OCI-LY7 (cell line): ENCODE measurements around the gene KCNQ1OT1.

Experiments used
- EZH2phosphoT487 ChIP-seq: fragments of 200-600 bp; sonication (generic); IDR thresholded peaks from 2 replicates; pipeline ENCODE4 v1.6.1; 2018; ENCODE audit warnings: low read depth, borderline replicate concordance, mild to moderate bottlenecking, mixed run types, antibody characterized with exemption, low read length, moderate library complexity, mixed read lengths
- TF ChIP-seq, protein P1 (sequence below): fragments of 200-600 bp; sonication (generic); conservative IDR thresholded peaks from 2 replicates; pipeline ENCODE4 v1.5.1; 2014; ENCODE audit warnings: mild to moderate bottlenecking, antibody characterized with exemption, low read length, moderate library complexity, mixed read lengths

GRCh38 chr11:2708757-2709281 lies 9.0 kb upstream of the KCNQ1OT1 start:
- TF ChIP-seq, protein P1, sequence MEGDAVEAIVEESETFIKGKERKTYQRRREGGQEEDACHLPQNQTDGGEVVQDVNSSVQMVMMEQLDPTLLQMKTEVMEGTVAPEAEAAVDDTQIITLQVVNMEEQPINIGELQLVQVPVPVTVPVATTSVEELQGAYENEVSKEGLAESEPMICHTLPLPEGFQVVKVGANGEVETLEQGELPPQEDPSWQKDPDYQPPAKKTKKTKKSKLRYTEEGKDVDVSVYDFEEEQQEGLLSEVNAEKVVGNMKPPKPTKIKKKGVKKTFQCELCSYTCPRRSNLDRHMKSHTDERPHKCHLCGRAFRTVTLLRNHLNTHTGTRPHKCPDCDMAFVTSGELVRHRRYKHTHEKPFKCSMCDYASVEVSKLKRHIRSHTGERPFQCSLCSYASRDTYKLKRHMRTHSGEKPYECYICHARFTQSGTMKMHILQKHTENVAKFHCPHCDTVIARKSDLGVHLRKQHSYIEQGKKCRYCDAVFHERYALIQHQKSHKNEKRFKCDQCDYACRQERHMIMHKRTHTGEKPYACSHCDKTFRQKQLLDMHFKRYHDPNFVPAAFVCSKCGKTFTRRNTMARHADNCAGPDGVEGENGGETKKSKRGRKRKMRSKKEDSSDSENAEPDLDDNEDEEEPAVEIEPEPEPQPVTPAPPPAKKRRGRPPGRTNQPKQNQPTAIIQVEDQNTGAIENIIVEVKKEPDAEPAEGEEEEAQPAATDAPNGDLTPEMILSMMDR = no peak
- TF ChIP-seq EZH2phosphoT487 = no peak
